Forelimb muscle (tissue), 1 donor: Measurements from ENCODE around the gene SIPA1. TPM values are rescaled to one million over a fixed set of nuclear protein-coding genes. Genes with fewer than 3 reads are reported as not detected.
A peak's percentile ranks its signal among the peaks of the same experiment; 100 is the strongest.

Experiments used
- DNase-seq: peaks from one replicate; pipeline ENCODE4 v3.0.0-alpha.2; 2013; ENCODE audit warnings: low read depth
- polyA plus RNA-seq: library from polyadenylated mRNA; unstranded; fragments of 120-200 nt; gene quantifications from one replicate; pipeline ENCODE4 v1.2.1, GENCODE V29; 2013; ENCODE audit not compliant: insufficient read length

SIPA1 gene
- polyA plus RNA-seq, 1 donor, result 34.0 TPM

DNA sequence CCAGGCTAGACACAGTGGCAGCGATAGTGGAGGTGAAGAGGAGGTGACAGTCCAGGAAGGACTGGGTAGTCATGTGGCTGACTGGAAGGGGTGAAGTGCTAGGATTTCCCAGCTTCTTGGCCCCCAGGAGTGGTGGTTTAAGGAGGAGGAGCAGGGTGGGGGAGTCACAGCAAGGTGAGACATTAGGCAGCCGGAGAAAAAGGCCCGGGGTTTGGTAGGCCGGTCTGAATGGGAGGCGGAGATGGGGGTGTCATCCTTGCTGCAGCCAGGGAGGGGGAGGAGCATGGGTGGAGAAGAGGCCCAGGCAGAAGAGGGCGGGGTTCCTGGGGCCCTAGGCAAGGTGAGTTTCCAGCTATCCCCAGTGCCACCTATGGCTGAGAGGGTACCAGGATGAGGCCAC is 6.1 kb downstream of the SIPA1 start:
- no peak for DNase-seq

DNA sequence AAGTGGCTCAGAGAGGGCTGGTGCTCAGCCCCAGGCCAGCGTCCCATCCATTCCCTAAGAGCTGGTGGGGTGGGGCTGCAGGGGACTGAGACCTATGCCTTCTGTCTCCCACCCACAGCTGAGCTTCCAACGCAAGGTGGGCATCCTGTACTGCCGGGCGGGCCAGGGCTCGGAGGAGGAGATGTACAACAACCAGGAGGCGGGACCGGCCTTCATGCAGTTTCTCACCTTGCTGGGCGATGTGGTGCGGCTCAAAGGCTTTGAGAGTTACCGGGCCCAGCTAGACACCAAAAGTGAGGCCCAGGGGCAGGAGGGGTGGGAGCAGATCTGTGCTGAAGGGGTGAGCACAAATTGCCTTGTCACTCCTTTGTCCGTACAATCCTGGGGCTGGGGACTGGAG is 6.9 kb downstream of the SIPA1 start:
- no peak for DNase-seq

DNA sequence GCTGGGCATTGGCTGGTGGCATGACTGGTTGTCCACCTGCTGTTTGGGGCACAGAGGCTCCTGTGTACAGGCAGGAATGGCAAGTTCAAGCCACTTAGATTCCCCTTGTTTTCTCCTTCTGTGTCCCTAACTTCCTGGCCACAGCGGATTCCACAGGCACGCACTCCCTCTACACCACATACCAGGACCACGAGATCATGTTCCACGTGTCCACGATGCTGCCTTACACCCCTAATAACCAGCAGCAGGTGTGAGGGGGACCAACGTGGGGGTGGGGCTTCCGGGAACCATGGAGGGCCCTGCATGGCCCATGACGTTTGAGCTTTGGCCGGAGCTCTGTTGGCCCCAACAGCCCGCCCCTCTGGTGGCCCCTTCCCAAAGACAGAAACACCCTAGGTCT is 7.8 kb downstream of the SIPA1 start:
- DNase-seq, result no peak

DNA sequence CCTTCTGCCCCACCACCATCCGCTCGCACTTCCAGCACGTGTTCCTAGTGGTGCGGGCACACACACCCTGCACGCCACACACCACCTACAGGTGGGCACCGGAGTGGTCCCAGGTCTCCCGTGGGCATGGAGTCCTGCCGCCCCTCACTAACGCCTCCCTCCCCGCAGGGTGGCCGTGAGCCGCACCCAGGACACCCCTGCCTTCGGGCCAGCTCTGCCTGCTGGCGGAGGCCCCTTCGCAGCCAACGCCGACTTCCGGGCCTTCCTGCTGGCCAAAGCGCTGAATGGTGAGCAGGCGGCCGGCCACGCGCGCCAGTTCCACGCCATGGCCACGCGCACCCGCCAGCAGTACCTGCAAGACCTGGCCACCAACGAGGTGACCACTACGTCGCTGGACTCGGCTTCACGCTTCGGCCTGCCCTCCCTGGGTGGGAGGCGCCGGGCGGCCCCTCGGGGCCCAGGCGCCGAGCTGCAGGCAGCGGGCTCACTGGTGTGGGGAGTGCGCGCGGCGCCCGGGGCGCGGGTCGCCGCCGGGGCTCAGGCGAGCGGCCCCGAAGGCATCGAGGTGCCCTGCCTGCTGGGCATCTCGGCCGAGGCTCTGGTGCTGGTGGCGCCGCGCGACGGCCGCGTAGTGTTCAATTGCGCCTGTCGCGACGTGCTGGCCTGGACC is 8.5 kb downstream of the SIPA1 start:
- no peak for DNase-seq

DNA sequence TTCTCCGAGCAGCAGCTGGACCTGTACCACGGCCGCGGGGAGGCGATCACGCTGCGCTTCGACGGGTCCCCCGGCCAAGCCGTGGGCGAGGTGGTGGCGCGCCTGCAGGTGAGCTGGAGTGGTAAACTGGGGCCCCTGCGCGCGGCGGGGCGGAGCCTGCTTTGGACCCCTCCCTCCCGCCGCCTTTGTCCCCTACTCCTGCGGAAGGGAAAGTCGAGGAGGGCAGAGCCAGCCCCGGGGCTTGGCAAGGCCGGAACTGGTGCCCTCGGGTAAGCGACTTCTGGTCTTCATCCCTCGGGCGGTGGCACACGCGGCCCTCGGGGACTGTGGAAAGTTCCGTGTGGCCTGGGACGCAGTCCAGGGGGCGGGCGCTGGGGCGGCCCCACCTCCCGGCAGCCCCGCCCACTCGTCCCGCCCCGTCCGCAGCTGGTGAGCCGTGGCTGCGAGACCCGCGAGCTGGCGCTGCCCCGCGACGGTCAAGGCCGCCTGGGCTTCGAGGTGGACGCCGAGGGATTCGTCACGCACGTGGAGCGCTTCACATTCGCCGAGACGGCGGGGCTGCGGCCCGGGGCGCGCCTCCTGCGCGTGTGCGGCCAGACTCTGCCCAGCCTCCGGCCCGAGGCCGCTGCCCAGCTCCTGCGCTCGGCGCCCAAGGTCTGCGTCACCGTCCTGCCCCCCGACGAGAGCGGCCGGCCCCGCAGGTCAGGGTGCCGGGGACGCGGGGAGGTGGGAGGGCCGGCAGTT is 9.2 kb downstream of the SIPA1 start:
- DNase-seq, result no peak

DNA sequence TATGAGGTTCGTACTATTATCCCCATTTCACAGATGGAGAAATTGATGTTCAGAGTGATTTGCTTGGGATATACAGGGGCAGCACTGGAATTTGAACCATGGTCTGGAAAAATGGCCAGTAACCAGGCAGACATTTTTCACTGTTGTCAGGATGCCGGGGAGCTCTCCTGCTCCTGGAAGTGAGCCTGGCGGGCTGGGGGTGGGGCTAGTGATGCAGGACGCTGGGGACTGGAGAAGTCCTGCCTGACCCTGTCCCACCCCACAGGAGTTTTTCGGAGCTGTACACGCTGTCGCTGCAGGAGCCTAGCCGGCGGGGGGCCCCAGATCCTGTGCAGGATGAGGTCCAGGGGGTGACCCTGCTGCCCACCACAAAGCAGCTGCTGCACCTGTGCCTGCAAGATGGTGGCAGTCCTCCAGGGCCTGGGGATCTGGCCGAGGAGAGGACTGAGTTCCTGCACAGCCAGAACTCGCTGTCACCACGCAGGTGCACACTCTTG is 11.1 kb downstream of the SIPA1 start:
- DNase-seq, result no peak

DNA sequence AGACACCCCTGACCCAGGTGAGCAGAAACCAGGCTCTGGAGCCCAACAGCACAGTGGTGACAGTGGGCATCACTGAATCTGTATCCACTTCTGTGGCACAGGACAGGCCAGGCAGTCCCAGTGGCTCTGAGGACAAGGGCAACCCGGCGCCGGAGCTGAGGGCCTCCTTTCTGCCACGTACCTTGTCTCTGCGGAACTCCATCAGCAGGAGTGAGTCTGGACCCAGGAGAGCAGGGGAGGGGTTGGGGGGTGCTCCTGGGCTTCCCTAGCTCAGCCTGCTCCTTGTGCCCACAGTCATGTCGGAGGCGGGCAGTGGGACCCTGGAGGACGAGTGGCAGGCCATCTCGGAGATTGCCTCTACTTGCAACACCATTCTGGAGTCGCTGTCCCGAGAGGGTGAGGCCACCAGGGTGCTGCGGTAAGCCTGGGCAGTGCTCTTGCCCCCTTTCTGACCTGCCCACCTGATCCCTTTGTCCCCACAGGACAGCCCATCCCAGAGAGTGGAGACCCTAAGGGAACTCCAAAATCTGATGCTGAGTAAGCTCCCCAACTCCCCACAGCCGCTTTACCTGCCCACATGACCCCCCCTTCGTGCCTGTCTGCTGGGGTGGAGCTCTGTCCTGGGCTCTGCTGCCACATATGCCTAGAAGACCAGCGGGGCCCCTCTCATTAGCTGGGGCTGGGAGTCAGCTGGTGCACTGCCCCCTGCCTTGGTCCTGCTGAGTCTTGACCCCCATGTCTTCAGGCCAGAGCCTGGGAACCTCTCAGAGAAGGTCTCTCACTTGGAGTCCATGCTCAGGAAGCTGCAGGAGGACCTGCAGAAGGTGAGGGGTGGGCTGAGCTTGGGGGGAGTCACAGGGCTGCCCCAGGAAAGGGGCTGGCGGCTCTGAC is 12.0 kb downstream of the SIPA1 start:
- DNase-seq, result no peak

DNA sequence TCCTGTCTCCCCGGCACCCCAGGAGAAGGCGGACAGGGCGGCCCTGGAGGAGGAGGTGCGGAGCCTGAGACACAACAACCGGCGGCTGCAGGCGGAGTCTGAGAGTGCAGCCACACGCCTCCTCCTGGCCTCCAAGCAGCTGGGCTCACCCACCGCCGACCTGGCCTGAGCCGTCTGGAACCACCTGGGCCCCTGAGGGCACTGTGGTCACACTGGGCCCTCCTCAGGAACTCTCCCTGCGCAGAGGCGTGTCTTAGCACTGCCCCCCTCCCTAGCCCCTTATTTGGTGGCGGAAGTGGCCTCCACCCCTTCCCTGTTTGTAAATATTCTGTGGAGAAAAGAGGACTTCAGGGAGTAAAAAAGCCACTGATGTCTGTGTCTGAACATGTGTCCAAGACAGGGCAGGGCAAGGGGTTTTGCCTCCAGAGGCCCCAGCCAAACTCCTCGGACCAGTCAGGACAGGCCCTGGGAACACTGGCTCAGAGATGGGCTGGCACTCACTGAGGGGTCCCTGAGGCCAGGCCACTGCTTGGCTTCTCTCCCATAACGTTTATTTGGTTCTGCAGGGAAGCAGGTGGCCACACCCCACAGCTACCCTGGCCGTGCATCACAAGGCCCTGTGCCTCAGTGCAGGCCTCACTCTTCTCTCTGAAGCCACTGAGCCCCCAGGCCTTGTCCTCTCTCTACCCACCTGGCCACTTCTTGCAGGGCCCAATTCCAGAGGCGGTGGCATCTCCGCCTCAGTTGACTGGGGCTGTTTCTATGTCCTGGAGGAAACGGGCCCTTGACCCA is 12.8 kb downstream of the SIPA1 start:
- DNase-seq, result no peak

DNA sequence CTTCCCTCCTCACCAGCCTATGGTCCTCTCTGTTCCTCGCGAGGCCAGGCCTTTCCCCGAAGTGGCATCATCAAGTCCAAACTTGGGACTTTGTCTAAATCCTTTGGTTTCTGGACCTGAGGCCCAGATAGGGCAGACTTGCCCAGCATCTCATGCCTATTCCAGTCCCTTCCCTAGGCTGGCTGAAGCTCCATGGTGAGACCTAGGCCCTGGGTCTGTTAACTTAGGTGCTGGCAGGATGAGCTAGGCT is 13.4 kb downstream of the SIPA1 start:
- DNase-seq, result no peak

DNA sequence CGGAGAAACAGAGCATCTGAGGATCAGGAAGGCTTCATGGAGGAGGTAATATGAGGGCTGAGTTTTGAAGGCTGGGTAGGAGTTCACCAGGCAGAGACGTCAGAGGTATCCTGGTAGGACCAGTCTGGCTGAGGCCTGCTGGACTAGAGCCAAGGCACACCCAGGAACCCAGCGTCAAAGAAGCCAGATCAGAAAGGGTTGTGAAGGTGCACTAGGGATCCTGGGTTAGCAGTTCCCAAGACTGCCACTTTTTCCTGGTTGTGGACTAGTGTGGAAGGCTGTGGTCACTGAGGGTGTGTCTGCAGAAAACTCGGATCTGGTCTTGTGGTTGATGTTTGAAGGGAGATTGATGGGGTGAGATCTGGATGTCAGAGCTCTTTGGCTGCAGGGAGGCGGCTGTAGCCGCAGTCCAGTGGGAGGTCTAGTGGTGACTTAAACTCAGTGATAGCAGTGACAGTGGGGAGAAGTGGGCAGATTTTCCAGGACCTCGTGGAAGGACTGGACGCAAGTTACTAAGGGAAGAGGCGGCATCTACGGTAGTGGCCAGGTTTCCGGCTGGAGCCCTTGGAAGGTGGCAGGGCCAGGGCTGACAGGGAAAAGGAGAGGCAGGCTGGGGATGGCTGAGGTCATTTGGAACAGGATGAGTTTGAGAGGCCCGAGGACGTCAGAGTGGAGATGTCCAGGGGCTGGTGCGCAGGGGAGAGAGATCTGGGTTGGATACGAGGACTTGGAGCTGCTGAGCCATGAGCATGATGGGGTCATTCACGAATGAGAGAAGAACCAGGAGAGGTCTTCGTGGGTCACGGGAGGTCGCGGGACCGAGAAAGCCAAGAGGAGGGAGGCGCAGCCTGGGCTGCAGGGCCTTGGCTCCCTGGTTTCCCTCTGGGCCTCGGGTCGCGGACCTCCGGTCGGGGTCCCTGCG is 13.9 kb downstream of the SIPA1 start:
- no peak for DNase-seq

DNA sequence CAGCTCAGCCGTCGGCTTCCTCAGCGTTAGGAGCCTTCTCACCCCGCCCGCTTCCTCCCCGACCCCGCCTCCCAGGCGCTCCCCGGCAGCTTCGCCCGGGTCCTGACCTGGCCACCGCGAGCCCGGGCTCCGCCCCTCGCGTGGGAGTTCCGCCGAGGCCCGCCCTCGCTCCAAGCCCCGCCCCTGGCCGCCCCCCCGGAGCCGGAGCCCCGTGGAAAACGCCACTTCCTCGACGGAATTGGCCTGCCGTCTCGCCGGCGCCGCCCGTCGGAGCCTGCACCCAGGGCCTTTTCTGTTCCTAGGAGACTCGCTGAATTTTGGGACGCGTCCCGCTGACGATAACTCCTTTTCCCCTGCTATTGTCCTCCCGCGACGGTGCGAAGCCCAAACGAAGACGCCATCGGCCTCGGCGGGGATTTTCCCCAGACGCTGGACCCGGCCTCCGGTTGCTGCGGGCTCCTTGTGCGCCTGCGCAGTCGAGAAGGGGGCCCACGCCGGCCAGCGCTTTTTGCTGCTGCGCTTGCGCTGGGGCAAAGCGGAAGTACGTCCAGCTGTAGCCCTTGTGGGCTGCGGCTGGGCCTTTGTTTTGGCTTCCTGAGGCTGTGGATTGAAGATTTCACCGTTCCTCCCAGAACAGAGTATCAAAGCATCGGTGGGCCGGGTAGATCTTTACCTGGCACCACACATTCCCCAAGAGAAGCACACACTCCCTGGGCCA is 14.8 kb downstream of the SIPA1 start:
- DNase-seq, result peak; percentile 86

DNA sequence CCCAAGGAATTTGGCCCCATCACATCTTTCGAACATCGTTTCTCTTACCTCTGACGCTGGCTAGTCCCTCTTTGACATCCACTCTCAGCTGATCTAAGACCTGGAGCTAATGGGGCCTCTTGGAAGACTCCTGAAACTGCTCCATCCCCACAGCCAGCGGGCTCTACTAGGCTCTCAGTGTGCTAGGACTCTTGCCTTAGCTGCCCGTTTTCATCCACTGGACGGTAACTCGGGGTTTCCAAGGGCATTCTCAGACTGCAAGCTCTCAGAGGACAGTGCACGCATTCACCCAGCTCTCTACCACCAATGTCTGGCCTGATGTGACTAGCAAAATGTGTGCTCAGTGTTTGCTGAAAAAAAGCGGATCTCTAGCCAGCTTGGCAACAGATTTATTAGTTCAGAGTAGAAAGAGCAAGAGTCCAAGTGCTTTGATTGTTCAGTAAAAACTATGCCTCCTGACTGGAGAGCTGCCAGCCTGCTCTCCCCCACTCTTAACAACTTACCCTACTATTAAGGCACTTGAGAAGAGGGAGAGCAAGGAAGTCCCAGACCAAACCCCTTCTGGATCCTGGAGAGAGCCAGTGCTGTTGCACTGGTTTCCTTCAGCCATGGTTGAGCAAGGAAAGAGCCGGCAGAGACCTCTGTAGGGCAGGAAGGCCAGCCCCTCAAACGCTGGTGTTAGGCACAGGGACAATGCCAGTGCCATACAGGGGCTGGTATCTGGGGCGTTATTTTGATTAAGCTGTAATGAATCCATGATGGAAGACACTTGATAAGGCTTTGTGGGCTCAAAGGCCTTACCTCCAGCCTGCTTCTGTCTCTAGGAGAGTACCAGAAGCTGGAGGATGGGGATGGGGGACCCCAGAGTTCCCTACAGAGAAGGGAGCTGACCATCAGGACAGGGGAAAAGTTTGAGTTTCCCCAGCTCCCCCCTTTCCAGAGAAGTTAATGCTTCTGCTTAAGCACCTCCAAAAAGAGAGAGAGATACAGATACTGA is 15.6 kb downstream of the SIPA1 start:
- DNase-seq, result no peak

DNA sequence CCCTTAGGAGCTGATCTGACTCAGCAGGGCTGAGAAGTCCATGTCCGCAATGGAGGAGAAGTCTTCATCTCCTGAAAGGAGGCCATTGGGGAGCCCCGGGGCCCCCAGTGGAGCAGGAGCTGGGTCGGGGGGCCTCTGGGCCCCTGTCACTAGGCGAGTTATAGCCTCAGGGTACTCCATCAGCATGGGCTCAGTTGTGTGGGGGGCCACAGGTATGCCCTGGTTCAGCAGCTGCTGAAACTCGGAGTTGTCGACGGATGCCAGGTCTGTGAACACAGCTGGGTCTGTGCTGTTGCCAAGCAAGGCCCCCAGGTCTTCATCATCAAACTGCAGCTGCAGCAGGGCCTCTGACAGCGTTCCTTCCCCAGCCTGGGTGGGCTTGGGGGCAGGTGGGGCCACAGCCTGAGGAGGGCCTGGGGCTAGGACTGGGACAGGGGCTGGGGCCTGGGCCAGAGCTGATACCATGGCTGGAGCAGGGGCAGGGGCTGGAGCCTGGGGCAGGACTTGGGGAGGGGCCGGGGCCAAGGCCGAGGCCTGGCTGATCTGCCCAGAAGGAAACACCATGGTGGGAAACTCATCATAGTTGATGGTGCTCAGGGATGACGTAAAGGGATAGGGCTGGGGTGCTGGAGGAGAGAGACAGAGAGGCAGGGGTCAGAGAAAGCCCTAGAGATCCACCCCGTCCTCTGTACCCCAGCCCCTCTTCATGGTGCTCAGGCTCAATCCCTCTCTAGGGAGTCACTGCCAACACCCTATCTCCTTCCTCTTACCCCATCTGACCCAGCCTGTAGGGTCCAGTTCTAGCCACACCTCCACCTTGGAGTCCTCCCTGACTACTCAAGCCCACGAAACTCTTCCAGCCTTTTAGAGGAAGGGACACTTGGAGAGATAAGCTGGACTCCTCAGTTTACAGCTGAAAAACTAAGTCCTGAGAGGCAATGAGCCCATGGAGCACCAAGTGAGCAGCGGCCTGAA is 16.8 kb downstream of the SIPA1 start:
- DNase-seq, result no peak

DNA sequence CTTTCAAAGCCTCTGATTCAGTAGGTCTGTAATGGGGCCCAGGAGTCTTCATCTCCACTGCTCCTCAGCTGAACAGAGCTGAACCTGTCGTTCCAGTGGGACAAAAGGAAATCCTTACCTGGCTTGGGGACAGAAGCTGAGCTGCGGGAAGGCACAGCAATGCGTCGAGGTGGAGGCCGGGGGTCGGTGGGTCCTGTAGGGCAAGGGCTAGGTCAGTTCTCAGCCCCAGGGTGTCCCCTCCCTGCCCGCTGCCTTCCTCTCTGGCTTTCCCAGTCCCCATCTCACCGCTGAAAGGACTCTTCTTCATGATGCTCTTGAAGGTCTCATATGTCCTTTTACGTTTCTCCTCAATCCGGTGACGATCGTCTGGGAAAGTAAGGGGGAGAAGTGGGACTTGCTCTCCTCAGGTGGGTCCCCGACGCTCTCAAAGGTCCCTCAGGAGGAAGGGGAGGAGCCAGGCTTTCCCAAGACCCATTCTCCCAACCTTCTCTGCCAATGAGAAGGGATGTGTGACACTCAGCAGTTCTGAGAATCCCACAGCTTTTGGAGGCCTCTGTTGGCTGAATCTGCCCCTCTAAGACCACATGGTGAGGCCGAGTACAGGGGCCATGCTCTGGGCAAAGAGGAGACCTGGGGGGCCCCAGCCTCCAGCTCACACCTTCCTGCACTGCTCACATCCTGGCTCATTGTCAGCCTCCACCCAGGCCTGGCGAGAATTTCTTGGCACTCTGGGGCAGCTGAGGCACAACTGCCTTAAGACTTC is 17.9 kb downstream of the SIPA1 start:
- no peak for DNase-seq

DNA sequence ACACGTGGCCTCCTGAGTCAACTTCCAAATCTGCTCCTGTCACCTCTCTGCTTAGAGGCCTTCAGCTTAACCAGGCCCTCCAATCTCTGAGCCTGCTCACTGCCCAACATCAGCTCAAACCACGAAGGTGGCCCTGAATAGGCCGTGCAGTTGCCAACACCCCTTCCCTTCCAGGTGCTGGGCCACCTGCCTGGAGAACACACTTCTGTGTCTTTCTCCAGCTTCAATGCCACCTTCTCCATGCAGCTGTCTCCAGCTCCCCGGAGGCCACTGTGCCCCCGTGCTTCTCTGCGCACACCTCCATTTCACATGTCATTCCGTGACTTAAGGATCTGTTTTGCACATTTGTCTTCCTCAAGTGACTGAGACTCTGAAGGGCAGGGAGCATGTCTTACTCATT is 19.5 kb downstream of the SIPA1 start:
- DNase-seq, result no peak

DNA sequence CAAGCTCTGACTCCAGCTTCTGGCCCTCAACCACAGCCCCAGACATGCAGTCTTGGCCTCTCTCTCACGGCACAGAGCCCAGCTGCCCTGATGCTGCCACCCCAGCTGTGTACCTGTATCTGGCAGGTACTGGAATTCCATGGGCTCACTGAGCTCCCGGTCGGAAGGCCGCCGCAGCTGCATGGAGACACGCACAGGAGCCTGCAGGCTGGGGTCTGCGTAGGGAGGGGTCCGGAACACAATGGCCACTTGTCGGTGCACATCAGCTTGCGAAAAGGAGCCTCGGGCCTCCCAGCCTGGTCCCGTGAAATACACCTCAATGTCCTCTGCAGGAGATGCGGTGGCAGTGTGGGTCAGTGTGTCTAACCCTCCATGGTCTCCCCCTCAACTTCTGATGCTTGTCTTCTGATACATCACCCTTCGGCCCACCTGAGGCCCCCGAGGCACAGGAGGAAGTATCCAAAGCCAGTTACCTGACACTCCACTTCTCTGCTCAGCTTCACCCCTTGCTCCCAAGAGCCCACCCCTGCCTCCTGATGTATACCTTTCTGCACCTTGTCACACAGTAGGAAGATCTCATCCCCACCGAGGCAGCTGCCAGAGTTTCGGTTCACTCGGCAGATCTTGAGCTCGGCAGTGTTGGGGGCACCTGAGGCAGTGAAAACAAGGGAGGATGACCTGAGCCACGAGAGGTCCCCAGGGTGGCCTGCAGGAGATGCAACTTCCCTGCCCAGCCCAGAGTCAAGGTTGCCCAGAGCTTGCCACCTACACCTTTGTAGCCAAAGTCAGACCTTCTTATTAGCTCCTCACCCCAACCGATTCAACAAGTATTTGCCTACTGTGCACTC is 20.5 kb downstream of the SIPA1 start:
- DNase-seq, result no peak
